Measurements from ENCODE around the gene ADD3. TPM values are rescaled to one million over a fixed set of nuclear protein-coding genes. Genes with fewer than 3 reads are reported as not detected.
"Not testable (repeated sequence)": the region's sequence is repeated elsewhere in the genome, so short reads cannot be mapped to it uniquely, and the experiment has no call there.

ADD3 gene
- total RNA-seq, 1 experiment from 2014 or later, result 546 TPM

DNA sequence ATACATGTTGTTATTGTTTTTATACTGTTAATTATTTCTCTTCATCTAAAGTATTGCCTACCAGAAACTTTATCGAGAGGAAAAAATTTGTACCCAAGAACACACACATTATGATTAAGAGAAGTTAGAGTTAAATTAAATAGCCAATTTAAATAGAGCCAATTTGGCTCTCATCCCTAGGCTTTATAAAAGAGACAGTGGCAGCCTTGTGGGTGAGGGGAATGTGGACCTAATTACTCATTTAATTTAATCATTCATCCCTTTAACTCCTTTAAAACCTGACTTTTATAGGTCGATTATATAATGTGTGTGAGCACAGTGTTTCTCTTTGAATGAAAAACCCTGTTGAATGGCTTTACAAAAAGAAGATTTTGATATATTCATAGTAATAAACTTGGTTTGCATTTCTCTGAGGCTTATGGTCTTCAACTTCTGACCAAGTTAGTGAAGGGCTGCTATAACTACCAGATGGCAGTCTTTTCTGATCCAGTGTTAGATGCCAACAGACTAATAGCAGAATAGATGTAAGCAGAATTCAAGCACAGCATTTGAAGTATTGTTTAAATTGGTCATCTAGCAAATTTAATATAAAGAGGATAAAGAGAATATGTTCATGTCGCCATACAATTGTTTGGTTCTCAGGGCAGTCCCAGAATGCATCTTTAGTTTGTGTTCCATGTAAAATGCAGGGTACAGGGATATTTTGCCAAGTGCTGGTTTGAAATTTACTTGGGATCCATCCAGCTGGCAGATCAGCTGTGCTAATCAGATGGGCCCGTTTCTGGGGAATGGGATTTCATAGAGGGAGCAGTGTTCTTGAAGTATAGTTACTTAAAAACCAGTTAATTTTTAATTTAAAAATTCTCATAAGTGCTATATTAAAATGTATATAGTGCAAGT is 25.3 kb downstream of the ADD3 start:
- no peak for DNase-seq (ENCODE audit: low spot score)

DNA sequence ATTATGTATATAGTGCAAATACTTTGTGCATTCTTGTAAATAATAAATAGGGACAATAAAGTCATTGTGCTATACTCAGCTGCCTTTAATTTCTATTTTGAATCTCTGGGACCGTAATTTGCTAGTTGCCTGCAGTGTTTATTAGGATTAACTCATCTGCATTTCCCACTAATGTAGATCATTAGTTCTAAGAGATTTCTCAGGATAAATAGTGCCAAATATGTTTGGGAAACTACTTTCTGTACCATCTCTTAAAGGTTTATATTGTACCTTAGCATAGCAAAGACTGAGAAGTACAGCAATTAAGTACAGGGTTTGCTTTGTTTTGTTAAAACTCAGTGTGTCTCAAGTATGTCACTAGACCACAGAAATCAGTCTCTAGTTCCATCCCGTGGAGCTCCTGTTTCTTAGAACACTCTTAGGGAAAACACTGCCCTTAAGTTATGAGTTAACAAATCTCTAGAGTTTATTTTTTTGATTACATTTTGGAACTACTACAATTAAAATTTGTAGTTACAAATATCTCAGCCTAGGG is 26.0 kb downstream of the ADD3 start:
- DNase-seq (ENCODE audit: low spot score), result no peak

DNA sequence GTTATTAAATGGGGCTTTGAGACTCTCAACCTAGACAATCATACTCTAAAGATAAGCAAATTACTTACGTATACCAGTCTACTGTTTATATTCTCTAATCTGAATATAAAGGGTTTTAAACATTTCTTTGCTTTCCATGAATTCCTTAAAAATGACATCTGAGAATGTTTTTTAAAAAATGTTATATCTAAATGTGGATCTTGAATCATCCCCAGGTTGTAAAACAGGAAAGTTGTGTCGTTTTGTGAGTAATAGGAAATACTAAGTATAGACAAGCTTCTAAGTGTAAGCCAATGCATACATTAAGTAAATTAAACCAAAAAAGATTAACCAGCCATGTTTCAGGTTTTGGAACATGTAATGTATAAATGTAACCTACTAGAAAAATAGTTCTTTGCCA is 26.8 kb downstream of the ADD3 start:
- no peak for DNase-seq (ENCODE audit: low spot score)

DNA sequence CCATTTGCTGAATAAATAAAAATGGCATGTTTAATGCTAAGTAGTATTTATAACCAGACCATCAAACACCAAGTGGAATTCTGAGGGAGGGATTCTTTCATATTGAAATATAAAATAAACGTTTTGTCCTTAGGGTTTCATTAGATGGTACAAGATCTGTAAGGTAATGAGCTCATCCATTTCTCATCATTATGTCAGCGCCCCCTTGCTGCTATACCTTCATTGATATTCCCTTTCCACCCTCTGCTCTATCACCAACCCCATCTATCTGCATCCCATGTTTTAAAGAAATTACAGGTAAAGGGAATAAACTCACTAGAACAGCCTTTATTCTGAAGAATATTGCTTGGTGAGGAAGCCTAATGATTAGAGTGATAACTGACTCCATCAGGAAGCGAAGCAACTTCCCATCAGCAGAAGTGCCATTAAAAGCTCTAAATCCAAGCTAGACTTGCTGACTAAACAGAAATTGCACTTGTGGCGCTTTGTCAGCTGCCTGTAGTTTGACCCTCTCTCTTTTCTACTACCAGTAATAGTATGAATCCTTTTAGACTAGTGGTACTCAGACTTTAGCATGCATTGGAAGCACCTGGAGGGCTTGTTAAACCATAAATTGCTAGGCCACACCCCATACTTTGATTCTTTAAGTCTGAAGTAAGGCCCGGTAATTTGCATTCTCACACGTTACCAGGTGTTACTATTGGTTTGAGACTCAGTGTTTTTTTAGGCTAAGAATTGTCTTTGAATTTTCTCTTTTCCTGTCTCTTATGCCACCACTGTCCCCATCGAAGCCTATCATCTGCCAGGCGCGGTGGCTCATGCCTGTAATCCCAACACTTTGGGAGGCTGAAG is 27.5 kb downstream of the ADD3 start:
- DNase-seq (ENCODE audit: low spot score), result no peak

DNA sequence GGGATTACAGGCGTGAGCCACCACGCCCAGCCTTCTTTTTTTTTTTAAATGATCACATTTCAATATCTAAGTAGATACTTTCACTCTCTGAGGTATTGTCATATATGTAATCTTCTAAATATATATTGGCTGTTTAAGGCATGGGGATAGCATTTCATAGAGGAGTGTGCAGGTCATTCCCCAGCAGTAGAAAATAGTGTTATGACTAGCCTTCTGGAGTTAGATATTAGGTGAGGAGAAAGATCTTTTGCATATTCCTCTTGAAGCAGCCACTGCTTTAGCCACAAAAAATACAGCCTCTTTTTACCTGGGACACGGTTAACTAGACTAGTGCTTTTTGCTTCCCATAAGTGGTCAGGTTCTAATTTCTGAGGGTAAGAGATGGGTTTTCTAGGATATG is 28.9 kb downstream of the ADD3 start:
- no peak for DNase-seq (ENCODE audit: low spot score)

DNA sequence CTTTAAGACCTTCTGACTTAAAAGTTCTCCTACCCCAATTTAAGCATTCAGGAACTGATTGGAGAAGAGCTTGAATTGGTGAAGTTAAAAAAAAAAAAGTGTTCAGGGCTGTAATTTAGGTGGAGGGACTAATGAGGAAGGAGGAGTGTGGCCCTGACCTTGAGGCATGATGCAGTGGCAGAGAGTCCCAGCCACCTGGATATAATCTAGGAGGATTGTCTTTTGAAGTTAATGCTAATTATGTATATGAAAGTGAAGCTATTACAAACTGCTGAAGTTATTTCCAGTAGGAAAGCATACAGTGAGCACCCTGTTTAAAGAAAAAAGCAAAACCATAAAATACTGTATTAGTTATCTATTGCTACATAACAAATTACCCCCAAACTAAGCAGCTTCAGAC is 31.5 kb downstream of the ADD3 start:
- DNase-seq (ENCODE audit: low spot score), result no peak

DNA sequence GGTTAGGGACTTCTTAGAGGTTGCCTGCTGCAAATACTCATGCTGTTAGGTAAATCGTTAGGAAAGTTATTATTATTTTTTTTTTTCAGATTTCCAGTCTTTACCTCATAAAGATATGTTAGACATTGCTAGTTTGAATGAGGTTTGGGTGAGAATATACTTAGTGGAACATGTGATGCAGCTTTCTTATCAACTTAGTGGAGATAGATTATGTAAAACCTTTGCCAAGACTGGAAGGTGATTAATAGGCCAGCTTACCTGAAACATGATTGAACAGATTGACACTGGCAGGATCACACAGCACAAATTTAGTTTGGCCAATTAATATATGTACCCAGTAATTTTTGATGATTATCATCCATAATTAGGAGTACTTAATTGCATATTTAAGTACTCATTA is 32.3 kb downstream of the ADD3 start:
- DNase-seq (ENCODE audit: low spot score), result no peak

DNA sequence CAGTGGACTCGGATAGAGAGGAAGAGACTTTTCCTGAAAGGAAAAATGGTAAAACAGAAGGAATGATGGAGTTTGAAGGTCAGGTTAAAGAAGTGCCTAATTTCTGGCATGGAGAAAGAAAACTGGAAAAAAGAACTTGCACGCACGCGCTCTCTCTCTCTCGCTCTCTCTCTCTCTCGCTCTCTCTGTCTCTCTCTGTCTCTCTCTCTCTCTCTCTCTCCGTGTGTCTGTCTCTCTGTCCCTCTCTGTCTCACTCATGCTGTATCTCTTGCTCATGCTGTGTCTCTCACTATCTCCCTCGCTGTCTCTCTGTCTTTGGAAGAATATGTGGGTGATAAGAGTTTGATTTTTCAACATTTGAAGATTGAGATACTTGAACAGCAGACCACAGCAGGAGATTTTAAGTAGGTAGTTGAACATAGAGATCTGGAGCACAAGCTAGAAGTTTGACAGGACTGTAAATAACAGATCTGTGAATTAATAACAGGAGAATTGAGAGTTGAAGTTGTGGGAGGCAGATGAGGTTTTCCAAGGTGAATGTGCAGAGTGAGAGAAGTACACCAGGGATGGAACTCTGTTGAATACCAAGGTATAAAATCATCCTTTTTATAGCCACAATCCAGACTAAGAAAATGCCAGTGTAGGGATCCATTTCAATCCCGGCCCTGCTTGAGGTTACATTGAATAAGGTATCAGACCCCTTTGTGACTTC is 33.1 kb downstream of the ADD3 start:
- DNase-seq (ENCODE audit: low spot score), result no peak

DNA sequence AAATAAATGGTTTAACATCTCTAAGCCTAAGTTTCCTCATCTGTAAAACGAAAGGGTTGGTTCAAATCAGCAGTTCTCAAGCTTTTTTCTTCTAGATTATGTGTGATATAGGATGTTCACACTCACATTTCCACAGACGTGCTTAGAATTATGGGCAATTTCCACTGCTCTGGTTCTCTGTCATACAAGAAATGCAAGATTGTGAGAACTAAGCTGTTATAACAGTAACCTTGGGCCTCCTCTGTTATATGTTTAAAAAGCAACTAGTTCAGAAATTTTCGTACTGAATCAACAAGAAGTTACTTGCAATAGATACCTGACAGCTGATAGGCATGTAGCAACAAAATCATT is 33.7 kb downstream of the ADD3 start:
- DNase-seq (ENCODE audit: low spot score), result no peak

DNA sequence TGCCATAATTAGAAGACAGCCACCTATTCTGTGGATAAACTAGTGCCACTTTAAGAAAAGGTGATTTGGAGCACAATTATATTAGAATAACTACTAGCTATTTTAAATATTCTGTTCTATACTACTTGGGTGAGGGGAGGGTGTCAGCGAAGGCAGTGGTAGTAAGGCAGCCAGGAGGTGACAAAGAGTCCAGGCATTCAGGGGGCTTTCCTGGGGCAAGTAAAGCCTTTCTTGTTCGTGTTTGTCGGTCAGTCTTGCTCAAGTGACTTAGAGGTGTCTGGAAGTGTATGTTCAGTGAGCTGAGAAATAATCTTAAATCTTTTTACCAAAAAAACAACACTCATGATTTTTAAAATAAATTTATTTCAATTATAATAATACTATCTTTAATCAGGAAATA is 34.4 kb downstream of the ADD3 start:
- DNase-seq (ENCODE audit: low spot score), result no peak

DNA sequence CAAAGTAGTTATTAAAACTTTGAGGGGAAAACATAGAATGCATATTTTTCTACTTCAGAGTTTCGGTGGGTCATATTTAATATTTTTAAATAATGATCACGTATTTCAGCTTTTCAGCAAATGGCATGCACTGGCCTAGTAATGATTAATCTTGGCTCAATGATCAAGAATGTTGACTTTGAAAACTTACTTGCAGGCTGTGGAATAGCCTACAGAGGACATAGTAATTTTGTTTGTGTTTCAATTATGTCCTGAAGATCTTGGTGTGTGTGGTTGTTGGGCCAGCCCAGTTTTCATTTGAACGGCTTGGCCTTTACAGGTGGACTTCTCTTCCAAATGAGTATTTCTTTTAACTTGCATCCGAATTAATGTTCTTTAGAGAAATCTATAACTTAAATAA is 35.1 kb downstream of the ADD3 start:
- DNase-seq (ENCODE audit: low spot score), result no peak

DNA sequence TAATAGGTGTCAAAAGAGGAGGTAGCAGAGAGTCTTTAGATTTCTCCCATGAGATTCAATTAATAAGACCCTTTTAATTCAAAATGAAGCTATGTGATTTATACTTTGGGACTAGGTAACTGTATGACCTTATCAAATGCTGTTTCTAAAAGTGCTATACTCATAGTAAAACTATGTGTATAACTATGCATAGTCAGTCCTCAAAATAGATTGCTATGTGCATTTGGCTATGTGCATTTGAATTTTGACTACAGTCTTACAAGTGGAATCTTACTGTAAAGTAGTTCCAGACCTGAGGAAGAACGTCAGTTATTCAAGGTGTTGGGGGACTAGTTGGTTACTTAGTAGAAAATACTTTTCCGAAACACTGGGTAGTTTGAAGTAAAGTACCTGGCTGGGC is 36.9 kb downstream of the ADD3 start:
- no peak for DNase-seq (ENCODE audit: low spot score)

DNA sequence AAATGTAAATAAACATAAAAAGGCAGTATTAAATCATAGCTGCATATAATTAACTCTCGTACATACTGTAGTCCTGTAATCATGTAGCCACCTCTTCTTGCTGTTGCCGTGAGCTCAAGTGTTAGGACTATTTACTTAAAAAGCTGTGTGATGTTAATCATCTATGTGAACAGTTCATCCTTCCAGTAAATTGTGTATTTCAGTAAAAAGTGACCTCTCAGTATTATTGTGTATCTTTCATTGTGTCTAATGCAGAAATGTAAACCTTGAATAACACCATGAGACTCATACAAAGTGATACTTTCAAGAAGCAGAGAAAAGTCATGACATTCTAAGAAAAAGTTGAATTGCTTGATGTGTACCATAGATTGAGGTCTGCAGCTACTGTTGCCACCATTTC is 38.0 kb downstream of the ADD3 start:
- no peak for DNase-seq (ENCODE audit: low spot score)

DNA sequence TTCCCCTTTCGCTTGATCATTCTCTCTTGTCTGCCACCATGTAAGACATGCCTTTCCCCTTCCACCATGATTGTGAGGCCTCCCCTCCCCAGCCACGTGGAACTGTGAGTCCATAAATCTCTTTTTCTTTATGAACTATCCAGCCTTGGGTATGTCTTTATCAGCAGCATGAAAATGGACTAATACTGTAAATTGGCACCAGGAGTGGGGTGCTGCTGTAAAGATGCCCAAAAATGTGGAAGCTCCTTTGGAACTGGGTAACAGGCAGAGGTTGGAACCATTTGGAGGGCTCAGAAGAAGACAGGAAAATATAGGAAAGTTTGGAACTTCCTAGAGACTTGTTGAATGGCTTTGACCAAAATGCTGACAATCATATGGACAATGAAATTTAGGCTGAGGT is 40.4 kb downstream of the ADD3 start:
- DNase-seq (ENCODE audit: low spot score), result not testable (repeated sequence)

DNA sequence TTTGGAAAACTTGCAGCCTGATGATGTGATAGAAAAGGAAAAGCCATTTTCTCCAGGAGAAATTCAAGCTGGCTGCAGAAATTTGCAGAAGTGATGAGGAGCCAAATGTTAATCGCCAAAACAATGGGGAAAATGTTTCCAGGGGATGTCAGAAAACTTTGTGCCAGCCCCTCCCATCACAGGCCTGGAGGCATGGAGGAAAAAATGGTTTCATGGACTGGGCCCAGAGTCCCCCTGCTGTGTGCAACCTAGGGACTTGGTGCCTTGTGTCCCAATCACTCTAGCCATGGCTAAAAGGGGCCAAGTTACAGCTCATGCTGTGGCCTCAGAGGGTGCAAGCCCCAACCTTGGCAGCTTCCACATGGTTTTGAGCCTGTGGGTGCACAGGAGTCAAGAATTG is 41.0 kb downstream of the ADD3 start:
- no peak for DNase-seq (ENCODE audit: low spot score)

DNA sequence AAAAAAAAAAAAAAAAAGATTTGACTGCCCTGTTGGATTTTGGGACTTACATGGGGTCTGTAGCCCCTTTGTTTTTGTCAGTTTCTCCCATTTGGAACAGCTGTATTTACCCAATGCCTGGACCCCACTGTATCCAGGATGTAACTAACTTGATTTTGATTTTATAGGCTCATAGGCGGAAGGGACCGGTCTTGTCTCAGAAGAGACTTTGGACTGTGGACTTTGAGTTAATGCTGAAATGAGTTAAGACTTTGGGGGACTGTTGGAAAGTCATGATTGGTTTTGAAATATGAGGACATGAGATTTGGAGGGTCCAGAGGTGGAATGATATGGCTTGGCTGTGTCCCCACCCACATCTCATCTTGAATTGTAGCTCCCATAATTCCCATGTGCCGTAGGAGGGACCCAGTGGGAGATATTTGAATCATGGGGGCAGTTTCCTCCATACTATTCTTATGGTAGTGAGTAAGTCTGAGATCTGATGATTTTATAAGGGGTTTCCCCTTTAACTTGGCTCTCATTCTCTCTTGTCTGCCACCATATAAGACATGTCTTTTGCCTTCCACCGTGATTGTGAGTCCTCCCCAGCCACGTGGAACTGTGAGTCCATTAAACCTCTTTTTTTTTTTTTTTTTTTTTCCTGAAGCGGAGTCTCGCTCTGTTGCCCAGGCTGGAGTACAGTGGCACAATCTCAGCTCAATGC is 42.3 kb downstream of the ADD3 start:
- not testable (repeated sequence) for DNase-seq (ENCODE audit: low spot score)

DNA sequence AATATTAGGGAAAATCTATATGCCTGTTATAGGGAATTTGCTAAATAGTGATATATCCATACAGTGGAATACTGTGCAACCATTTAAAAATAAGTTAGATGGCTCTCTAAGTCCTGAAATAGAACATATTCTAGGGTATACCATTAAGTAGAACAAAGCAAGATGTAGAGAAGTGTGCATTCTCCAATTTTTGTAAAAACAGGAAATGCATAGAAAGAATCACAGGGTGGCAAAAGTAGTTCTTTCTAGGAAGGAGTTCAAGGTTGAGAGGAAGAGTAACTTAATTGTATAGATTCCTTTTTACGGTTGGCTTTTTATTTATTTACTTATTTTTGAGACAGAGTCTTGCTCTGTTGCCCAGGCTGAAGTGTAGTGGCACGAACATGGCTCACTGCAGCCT is 43.7 kb downstream of the ADD3 start:
- no peak for DNase-seq (ENCODE audit: low spot score)

DNA sequence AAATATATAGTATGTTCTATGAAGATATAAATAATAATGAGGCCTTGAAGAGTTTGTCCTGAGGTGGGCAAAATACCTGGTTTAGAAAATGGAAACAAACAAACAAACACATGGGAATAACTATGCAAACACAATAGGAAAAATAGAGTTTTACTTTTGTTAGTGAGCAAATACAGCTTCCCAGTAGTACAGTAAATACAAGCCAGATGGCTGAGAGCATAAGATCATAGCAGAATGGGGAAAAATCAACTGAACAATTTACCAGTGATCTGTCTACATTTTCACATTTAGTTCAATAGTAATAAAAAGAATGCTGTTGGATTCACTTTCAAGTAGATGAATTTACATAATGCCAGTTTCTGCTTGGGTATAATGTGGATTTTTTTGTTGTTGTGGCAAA is 45.1 kb downstream of the ADD3 start:
- DNase-seq (ENCODE audit: low spot score), result no peak

DNA sequence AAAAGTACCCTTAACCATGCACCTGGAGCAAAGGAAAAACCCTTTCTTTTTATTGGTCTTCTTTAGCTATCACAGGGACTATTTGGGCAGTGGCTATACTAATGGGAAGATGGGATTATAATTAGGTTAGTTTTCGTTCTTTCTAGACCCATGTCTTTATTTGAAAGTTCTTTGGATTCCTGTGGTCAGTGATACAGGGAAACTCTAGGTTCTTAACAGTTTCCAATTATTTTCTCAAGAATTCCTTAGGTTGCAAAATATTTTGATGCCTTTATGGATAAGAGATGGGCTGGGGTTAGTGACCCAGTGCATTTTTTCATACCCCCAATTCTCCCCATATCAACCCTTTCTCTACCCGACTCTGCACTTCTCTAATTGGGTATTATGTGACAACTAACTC is 49.0 kb downstream of the ADD3 start:
- no peak for DNase-seq (ENCODE audit: low spot score)

DNA sequence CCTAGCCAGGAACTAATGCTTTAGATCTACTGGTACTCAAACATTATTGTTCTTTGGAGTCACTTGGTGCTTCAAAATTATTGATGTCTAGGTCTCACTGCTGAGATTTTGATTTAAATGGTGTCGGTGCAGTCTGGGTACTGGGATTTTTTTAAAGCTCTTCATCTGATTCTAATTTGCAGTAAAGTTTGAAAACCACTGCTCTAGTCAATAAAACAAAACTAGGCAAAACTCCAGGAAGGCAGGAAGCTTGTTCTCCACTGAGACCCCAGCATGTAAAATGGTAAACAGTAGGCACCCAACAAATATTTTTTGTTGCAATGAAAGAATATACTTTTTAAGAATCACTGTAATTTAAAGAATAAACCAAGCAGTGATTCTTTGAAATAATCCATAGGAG is 49.7 kb downstream of the ADD3 start:
- no peak for DNase-seq (ENCODE audit: low spot score)

DNA sequence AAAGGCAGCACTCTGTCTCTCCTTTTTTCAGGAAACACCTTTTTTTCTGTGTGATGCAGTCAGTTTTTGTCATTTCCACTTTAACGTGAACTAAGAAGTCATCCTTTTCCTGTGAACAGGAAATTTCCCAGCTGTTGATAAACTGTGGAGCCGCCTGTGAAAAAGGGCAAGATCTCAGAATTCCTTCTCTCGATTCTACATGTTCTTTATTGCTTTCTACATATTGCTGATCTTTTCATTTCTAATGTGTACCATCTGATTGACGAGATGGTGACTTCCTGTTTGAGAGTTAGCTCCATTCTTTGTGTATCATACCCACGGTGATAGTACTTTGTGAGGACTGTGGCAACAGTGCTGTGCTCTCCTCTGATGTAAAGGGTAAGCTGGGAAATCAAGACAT is 50.4 kb downstream of the ADD3 start:
- no peak for DNase-seq (ENCODE audit: low spot score)

DNA sequence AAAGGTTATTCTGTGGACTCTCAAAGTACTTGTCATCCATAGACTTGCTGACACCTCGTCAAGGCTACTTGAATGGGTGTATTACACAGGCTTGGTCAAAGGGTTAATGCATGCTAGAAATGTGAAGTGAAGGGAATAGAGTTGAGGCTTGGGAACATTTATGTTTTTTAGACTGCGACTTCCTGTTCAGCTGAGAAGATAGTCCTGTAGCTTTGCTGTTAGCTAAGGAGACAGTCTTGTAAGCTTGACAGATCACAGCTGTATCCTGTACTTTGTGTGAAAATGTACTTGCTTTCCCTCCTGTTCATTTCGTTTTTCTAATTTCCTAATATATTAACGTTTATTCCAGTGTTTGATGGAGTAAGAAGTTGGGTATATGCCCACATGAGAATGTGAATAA is 52.1 kb downstream of the ADD3 start:
- no peak for DNase-seq (ENCODE audit: low spot score)

Measured in H4 (cell line).